ENCODE results near the gene TPX2.

The TPX2 gene

DNA sequence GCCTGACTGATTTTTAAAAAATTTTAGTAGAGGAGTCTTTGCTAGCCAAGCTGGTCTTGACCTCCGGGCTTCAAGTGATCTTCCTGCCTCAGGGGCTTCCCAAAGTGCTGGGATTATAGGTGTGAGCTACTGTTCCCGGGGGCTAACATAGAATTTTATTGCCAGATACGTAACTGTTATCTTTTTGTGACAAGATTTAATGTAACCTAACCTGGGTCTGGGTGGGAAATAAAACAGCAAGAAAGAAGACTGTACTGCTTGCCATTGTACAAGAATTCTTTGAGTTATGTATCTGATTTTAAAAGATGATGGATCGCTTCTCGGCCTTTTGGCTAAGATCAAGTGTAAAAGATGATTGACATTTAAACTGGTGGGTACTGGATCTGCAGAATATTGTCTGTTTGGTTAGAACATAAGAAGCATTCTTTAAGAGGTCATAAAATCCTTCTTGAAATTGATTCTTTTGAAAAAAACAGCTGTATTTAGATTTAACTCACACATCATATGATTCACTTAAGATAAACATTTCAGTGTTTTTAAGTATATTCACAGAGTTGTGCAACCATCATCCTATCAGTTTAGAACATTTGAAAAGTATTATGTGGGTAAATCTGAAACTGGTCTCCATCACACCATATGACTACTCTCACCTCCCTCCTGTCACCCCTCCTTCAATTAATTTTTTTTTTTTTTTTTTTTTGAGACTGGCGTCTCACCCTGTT, 21.6 kb downstream of the TPX2 start:
- Mint-ChIP-seq H3K4me1 (no peaks in the 10 kb centered on the region), H3K36me3 (no peaks in the 10 kb centered on the region), H3K4me3 (no peak overlapping the region), H3K27ac (no peak overlapping the region), H3K27me3 (no peaks in the 10 kb centered on the region), H3K9me3 (no peaks in the 10 kb centered on the region)
- ATAC-seq: no peak

- Mint-ChIP-seq H3K9me3 (no peaks in the 10 kb centered on the region), H3K4me1 (no peaks in the 10 kb centered on the region), H3K4me3 (no peak overlapping the region), H3K27me3 (no peaks in the 10 kb centered on the region), H3K27ac (peak overlapping the region; percentile 30), H3K36me3 (no peaks in the 10 kb centered on the region)
- ATAC-seq: no peak
Measured at GRCh38 chr20:31764641-31765305, 25.7 kb downstream of the TPX2 start.

GRCh38 chr20:31767805-31768204, 28.7 kb downstream of the TPX2 start:
- Mint-ChIP-seq H3K4me1 (no peaks in the 10 kb centered on the region), H3K36me3 (no peaks in the 10 kb centered on the region), H3K27me3 (no peaks in the 10 kb centered on the region), H3K4me3 (no peak overlapping the region), H3K9me3 (no peaks in the 10 kb centered on the region), H3K27ac (no peak overlapping the region)
- ATAC-seq: no peak

GRCh38 chr20:31769681-31770080, 30.6 kb downstream of the TPX2 start:
- ATAC-seq: no peak
- no peaks in the 10 kb centered on the region for H3K27me3 Mint-ChIP-seq
- H3K4me3 Mint-ChIP-seq: no peak overlapping the region
- H3K4me1 Mint-ChIP-seq: no peaks in the 10 kb centered on the region
- no peaks in the 10 kb centered on the region for H3K9me3 Mint-ChIP-seq
- no peak overlapping the region for H3K27ac Mint-ChIP-seq
- H3K36me3 Mint-ChIP-seq: no peaks in the 10 kb centered on the region

DNA sequence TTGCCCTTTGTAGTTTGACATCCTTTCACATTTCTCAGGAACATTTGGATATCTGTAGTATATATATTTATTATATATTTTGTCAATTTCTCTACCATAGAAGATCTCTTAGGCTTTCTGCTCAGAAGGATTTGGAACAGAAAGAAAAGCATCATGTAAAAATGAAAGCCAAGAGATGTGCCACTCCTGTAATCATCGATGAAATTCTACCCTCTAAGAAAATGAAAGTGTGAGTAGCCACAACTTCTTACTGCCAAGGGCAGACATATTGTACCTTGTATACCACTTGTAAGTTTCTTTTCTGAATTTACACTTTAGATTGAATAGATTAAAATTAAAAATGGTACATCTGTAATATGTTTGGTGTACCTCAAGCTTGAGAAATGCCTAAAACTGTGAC, 31.2 kb downstream of the TPX2 start:
- Mint-ChIP-seq H3K4me1 (no peaks in the 10 kb centered on the region), H3K4me3 (no peak overlapping the region), H3K9me3 (no peaks in the 10 kb centered on the region), H3K27me3 (no peaks in the 10 kb centered on the region), H3K27ac (no peak overlapping the region), H3K36me3 (no peaks in the 10 kb centered on the region)
- no peak for ATAC-seq

- no peak for ATAC-seq
- Mint-ChIP-seq H3K36me3 (no peaks in the 10 kb centered on the region), H3K27ac (no peak overlapping the region), H3K4me3 (no peak overlapping the region), H3K27me3 (no peaks in the 10 kb centered on the region), H3K4me1 (no peaks in the 10 kb centered on the region), H3K9me3 (no peaks in the 10 kb centered on the region)
Measured at GRCh38 chr20:31774408-31774807, 35.3 kb downstream of the TPX2 start.

- Mint-ChIP-seq H3K4me1 (no peaks in the 10 kb centered on the region), H3K27ac (no peak overlapping the region), H3K27me3 (no peaks in the 10 kb centered on the region), H3K36me3 (no peaks in the 10 kb centered on the region), H3K9me3 (no peaks in the 10 kb centered on the region), H3K4me3 (no peak overlapping the region)
- no peak for ATAC-seq
Measured at GRCh38 chr20:31780839-31781238, 41.7 kb downstream of the TPX2 start.

DNA sequence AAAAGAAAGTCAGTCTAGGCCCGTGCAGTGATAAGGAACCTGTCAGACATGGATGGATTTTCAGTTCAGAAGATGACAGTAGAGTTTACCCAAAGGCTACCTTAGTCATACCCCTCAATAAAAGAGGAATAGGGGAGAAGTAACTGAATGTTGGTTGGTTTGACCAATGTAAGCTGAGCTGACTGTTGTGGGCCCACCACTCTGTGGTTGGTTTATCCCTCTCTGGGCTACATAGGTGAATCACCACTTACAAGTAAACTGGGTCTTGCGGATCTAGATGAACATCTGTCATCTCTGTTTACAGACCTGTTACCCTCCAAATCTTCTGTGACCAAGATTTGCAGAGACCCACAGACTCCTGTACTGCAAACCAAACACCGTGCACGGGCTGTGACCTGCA, 42.9 kb downstream of the TPX2 start:
- ATAC-seq: no peak

DNA sequence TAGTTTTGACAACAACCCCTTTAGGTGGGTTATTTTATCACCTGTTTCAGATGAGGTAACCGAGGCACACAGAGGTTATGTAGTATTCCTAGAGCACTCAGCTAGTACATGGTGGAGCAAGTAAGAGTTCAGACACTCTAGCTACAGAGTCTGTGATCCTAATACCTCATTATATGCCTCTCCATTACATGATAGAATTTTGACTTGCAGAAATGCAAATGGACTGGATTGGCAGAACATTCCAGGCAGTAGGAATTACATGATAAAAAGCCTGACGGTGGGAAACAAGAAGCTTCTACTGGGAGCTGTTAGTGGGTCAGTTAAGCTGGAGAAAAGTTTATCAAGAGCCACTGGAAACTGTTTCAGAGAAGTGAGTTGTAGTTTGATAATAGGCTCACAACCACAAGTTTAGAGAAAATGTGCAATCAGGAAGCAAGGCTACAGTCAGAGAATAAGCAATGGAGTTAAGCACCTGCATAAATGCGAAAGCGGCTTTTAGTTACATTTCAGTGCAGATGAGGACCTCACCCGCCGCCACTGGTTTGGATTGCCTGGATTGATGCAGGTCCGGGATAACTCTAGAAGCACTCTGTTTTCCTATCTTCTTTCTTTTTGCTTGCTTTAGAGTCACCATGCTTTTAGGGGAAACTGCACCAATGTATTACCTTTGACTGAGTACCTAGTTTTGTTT, 45.4 kb downstream of the TPX2 start:
- Mint-ChIP-seq H3K4me1 (no peaks in the 10 kb centered on the region), H3K4me3 (no peak overlapping the region), H3K36me3 (no peaks in the 10 kb centered on the region), H3K27me3 (no peaks in the 10 kb centered on the region), H3K27ac (no peak overlapping the region), H3K9me3 (no peaks in the 10 kb centered on the region)
- ATAC-seq: no peak

More for the DNA sequence above, 42.9 kb downstream of the TPX2 start:
- Mint-ChIP-seq H3K36me3 (no peaks in the 10 kb centered on the region), H3K27me3 (no peaks in the 10 kb centered on the region), H3K4me3 (no peak overlapping the region), H3K9me3 (no peaks in the 10 kb centered on the region), H3K4me1 (no peaks in the 10 kb centered on the region), H3K27ac (no peak overlapping the region)

- H3K9me3 Mint-ChIP-seq: no peaks in the 10 kb centered on the region
- ATAC-seq: no peak
- H3K27ac Mint-ChIP-seq: no peak overlapping the region
- no peaks in the 10 kb centered on the region for H3K27me3 Mint-ChIP-seq
- H3K36me3 Mint-ChIP-seq: no peaks in the 10 kb centered on the region
- no peak overlapping the region for H3K4me3 Mint-ChIP-seq
- no peaks in the 10 kb centered on the region for H3K4me1 Mint-ChIP-seq
Measured at GRCh38 chr20:31785089-31785488, 46.0 kb downstream of the TPX2 start.

- Mint-ChIP-seq H3K4me1 (no peaks in the 10 kb centered on the region), H3K27me3 (no peaks in the 10 kb centered on the region), H3K36me3 (no peaks in the 10 kb centered on the region), H3K4me3 (no peak overlapping the region), H3K9me3 (no peaks in the 10 kb centered on the region), H3K27ac (no peak overlapping the region)
- ATAC-seq: no peak
Measured at GRCh38 chr20:31788578-31788977, 49.5 kb downstream of the TPX2 start.

DNA sequence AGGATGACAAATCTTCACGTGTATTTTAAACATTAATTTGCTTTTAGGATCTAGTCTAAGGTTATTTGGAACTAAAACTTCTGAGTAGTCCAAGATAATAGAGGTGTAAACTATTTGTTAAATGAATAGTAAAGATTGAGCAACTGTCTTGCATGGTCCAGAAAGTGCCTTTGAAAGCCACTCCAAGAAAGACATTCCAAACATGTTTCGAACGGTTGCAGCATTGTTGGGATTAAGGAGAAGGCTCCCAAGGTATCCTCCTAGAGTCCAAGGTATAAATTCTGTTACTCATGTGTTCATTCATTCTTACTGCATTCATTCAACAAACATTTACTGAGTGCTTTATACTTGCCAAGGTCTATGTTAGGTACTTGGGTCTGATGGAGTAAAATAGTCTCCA, 51.3 kb downstream of the TPX2 start:
- H3K9me3 Mint-ChIP-seq: no peaks in the 10 kb centered on the region
- no peak overlapping the region for H3K27ac Mint-ChIP-seq
- H3K27me3 Mint-ChIP-seq: no peaks in the 10 kb centered on the region
- no peak overlapping the region for H3K4me3 Mint-ChIP-seq
- H3K4me1 Mint-ChIP-seq: no peaks in the 10 kb centered on the region
- ATAC-seq: no peak
- no peaks in the 10 kb centered on the region for H3K36me3 Mint-ChIP-seq

DNA sequence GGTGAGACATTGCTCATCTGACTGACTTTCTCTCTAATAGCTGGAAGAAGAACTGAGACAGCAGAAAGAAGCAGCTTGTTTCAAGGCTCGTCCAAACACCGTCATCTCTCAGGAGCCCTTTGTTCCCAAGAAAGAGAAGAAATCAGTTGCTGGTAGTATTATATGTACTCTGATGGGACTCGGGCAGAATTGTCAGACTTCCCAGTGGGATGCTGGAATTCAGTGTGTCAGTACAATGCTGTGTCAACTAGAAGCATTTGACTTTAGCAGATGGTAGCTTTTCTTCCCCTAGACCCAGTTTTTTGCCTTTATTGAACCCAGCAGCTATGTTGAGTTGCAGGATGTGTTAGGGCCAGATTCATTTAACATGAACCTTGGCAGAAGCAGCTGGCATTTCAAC, 58.3 kb downstream of the TPX2 start:
- no peak for ATAC-seq
- no peaks in the 10 kb centered on the region for H3K36me3 Mint-ChIP-seq
- no peak overlapping the region for H3K27ac Mint-ChIP-seq
- no peaks in the 10 kb centered on the region for H3K9me3 Mint-ChIP-seq
- H3K4me3 Mint-ChIP-seq: no peak overlapping the region
- no peaks in the 10 kb centered on the region for H3K27me3 Mint-ChIP-seq
- H3K4me1 Mint-ChIP-seq: no peaks in the 10 kb centered on the region

GRCh38 chr20:31801508-31801907, 62.4 kb downstream of the TPX2 start:
- Mint-ChIP-seq H3K4me1 (peaks cover 5% of the 10 kb centered on the region), H3K9me3 (no peaks in the 10 kb centered on the region), H3K27ac (no peak overlapping the region), H3K36me3 (no peaks in the 10 kb centered on the region), H3K4me3 (no peak overlapping the region), H3K27me3 (no peaks in the 10 kb centered on the region)
- ATAC-seq: no peak

DNA sequence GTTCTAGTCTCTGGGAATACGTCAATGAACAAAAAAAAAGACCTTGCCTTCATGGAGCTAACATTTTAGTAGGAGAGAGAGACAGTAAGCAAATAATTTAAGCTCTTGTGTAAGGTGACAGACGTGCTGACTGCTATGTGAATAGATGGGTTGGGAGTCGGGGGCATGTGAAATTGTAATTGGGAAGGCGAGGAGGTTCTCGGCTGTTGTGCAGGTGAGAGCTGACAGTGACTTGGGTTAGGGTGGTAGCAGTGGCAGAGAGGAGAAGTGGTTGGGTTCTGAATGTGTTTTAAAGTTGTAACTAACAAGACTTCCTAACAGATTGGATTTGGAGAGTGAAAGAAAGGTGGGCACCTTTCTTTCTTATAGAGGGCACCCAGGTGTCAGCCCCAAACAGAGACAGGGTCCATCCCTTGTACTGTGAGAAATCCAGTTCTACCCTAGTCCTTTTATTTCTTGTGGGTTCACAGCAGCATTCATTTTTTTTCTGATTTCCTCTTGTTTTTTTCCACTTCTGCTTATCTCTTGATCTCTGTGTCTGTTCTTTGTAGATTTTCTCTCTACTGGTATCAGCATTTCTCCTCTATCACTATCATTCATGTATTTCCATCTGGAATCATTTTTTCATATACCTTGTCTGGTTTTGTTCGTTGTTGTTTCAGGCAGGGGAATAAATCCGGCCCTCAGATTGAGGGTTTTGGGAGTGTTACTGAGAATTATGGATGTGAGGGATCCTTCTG, 64.6 kb downstream of the TPX2 start:
- H3K9me3 Mint-ChIP-seq: no peaks in the 10 kb centered on the region
- peaks cover 8% of the 10 kb centered on the region for H3K4me1 Mint-ChIP-seq
- no peaks in the 10 kb centered on the region for H3K36me3 Mint-ChIP-seq
- no peak for ATAC-seq
- no peak overlapping the region for H3K27ac Mint-ChIP-seq
- H3K4me3 Mint-ChIP-seq: no peak overlapping the region
- no peaks in the 10 kb centered on the region for H3K27me3 Mint-ChIP-seq
